ENCODE results near the gene ZBTB48. TPM values are rescaled to one million over a fixed set of nuclear protein-coding genes. Genes with fewer than 3 reads are reported as not detected.
A peak's percentile ranks its signal among the peaks of the same experiment; 100 is the strongest.

ZBTB48 gene
- total RNA-seq, 1 donor from 2014 or later: 18.3 TPM

DNA sequence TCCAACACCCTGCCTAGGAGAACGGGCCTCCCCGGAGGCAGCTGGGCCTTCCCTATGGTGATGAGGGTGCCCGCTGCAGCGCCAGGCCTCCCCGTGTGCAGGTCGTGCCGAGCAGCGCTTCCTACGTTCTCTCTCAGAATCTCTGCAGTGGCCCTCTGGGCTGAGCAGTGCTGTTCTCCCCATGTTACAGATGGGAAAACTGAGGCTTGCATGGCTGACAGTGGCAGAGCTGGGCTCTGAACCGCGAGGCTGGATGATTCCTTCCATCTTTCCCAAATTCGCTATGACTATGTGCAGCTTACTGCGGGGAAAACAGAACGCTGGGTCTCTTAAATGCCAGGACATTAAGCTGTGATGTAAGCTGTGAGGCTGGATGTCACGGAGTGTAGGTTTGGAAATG is 14.0 kb downstream of the ZBTB48 start:
- Histone ChIP-seq H3K27me3 (no peaks in the 10 kb centered on the region), H3K36me3 (no peaks in the 10 kb centered on the region), H3K4me1 (no peaks in the 10 kb centered on the region), H3K9ac (no peak overlapping the region), H3K27ac (no peak overlapping the region), H3K9me3 (ENCODE audit: low read depth) (no peaks in the 10 kb centered on the region), H3K4me3 (no peak overlapping the region), H4K20me1 (ENCODE audit: low read depth) (peaks cover 15% of the 10 kb centered on the region), H3K79me2 (ENCODE audit: low read depth) (peaks cover 12% of the 10 kb centered on the region), H3K4me2 (no peak overlapping the region), H2AFZ (replicated peaks) (no peak overlapping the region), H3F3A (ENCODE audit: low read depth) (no peaks in the 10 kb centered on the region)
- TF ChIP-seq, protein P1, sequence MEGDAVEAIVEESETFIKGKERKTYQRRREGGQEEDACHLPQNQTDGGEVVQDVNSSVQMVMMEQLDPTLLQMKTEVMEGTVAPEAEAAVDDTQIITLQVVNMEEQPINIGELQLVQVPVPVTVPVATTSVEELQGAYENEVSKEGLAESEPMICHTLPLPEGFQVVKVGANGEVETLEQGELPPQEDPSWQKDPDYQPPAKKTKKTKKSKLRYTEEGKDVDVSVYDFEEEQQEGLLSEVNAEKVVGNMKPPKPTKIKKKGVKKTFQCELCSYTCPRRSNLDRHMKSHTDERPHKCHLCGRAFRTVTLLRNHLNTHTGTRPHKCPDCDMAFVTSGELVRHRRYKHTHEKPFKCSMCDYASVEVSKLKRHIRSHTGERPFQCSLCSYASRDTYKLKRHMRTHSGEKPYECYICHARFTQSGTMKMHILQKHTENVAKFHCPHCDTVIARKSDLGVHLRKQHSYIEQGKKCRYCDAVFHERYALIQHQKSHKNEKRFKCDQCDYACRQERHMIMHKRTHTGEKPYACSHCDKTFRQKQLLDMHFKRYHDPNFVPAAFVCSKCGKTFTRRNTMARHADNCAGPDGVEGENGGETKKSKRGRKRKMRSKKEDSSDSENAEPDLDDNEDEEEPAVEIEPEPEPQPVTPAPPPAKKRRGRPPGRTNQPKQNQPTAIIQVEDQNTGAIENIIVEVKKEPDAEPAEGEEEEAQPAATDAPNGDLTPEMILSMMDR (IDR thresholded peaks at IDR 0.05): no peak
- Mint-ChIP-seq H3K27ac (no peak overlapping the region), H3K27me3 (ENCODE audit: insufficient read depth, low read depth) (peaks cover 2% of the 10 kb centered on the region), H3K36me3 (peaks cover 8% of the 10 kb centered on the region), H3K9me3 (no peaks in the 10 kb centered on the region), H3K4me3 (no peak overlapping the region), H3K4me1 (no peaks in the 10 kb centered on the region)
- DNase-seq (ENCODE audit: low spot score): no peak

DNA sequence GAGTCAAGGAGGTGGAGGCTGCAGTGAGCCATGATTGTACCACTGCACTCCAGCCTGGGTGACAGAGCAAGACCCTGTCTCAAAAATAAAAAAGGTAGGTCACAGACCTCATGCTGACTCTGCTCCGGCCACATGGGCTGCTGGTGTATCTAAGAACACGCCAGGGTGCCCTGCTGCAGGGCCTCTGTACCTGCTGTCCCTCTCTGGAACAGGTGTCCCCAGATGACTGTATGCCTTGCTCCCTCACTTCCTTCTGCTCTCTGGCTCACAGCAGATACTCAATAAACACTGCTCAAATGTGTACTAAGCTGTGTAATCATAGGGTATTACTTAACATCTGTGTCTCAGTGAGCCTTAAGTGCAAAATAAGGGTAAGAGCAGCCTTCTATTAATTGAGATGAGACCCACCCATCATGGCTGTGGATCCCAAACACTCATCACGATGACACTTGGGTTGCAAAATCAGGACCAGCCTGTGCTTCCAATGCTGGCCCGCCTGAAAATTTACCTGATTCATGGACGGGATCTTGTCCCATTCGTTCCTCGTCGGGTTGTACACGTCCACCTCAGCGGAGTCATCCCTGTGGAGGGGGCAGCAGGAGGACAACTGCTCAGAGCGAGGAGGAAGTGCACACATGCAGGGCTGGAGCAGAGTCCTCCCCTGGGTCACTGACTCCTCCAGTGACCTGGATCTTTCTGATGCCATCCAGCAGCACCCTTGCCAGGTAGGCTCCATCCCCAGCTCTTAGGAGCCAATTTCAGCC is 15.4 kb downstream of the ZBTB48 start:
- DNase-seq (ENCODE audit: low spot score): no peak
- H3K36me3 Mint-ChIP-seq: peaks cover 6% of the 10 kb centered on the region
- H3K27ac ChIP-seq: no peak overlapping the region
- no peak overlapping the region for H3K4me3 ChIP-seq
- H3K4me1 Mint-ChIP-seq: peaks cover 9% of the 10 kb centered on the region
- no peak overlapping the region for H3K27ac Mint-ChIP-seq
- H3K9me3 ChIP-seq (ENCODE audit: low read depth): no peaks in the 10 kb centered on the region
- H2AFZ ChIP-seq (replicated peaks): no peak overlapping the region
- no peak overlapping the region for H3K4me2 ChIP-seq
- H3K9ac ChIP-seq: no peak overlapping the region
- H3K4me1 ChIP-seq: peaks cover 4% of the 10 kb centered on the region
- H3K27me3 Mint-ChIP-seq (ENCODE audit: insufficient read depth, low read depth): peaks cover 2% of the 10 kb centered on the region
- no peaks in the 10 kb centered on the region for H3K27me3 ChIP-seq
- no peaks in the 10 kb centered on the region for H3K36me3 ChIP-seq
- peaks cover 1% of the 10 kb centered on the region for H3F3A ChIP-seq (ENCODE audit: low read depth)
- peaks cover 25% of the 10 kb centered on the region for H3K79me2 ChIP-seq (ENCODE audit: low read depth)
- peaks cover 29% of the 10 kb centered on the region for H4K20me1 ChIP-seq (ENCODE audit: low read depth)
- no peak overlapping the region for H3K4me3 Mint-ChIP-seq
- TF ChIP-seq EZH2 (IDR thresholded peaks at IDR 0.05): no peak
- TF ChIP-seq, protein P1 (IDR thresholded peaks at IDR 0.05): no peak
- TF ChIP-seq EZH2phosphoT487 (IDR thresholded peaks at IDR 0.05): no peak
- no peaks in the 10 kb centered on the region for H3K9me3 Mint-ChIP-seq

DNA sequence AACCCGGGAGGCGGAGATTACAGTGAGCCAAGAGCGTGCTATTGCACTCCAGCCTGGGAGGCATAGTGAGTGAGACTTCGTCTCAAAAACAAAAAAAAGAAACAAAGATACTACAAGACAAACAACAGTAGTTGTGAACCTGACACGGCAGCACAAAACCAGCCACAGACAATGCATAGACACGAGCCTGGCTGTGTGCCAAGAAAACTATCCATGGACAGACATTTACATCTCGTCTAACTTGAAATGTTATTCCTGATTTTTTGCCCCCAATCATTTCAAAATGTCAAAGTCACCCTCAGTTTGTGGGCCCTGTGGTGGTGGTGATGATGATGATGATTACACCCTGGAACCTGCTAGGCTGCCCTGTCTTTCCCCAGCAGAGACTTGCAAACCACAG is 16.6 kb downstream of the ZBTB48 start:
- Histone ChIP-seq H4K20me1 (ENCODE audit: low read depth) (peaks cover 41% of the 10 kb centered on the region), H3F3A (ENCODE audit: low read depth) (peaks cover 7% of the 10 kb centered on the region), H3K79me2 (ENCODE audit: low read depth) (peaks cover 37% of the 10 kb centered on the region), H3K4me2 (no peak overlapping the region), H3K27ac (no peak overlapping the region), H3K4me1 (peaks cover 15% of the 10 kb centered on the region), H3K9me3 (ENCODE audit: low read depth) (no peaks in the 10 kb centered on the region), H3K36me3 (no peaks in the 10 kb centered on the region), H3K4me3 (no peak overlapping the region), H3K9ac (no peak overlapping the region), H3K27me3 (peaks cover 11% of the 10 kb centered on the region), H2AFZ (replicated peaks) (no peak overlapping the region)
- H3K27ac Mint-ChIP-seq: peak overlapping the region; percentile 43
- H3K4me1 Mint-ChIP-seq: peaks cover 20% of the 10 kb centered on the region
- DNase-seq (ENCODE audit: low spot score): no peak
- TF ChIP-seq, protein P1 (IDR thresholded peaks at IDR 0.05): no peak
- TF ChIP-seq EZH2 (IDR thresholded peaks at IDR 0.05): no peak
- peaks cover 7% of the 10 kb centered on the region for H3K27me3 Mint-ChIP-seq (ENCODE audit: insufficient read depth, low read depth)
- peaks cover 6% of the 10 kb centered on the region for H3K36me3 Mint-ChIP-seq
- no peak overlapping the region for H3K4me3 Mint-ChIP-seq
- no peaks in the 10 kb centered on the region for H3K9me3 Mint-ChIP-seq

Data from neural progenitor cell (in vitro differentiated cells).